Adrenal gland (tissue), 12 donors: Measurements from ENCODE around the gene CMTM3. TPM values are rescaled to one million over a fixed set of nuclear protein-coding genes. Genes with fewer than 3 reads are reported as not detected.

Source experiments
- DNase-seq, 7 donors: peaks; one replicate each; pipeline ENCODE4 v3.0.0-alpha.2; 2019 to 2020
- H3K27ac ChIP-seq, 5 donors: fragments of 200-600 bp; sonication (generic) in 4 of 5; 1 replicate in 3 of 5; 2 replicates in 2 of 5; pipeline versions ENCODE4 v1.5.1 to v1.8.0; 2016 to 2020; ENCODE audit warnings: mild to moderate bottlenecking in 1 of 5
- H3K27me3 ChIP-seq: fragments of 200-600 bp; 2 replicates; pipeline ENCODE4 v1.8.0; 2021
- H3K36me3 ChIP-seq, 2 donors: fragments of 200-600 bp; replicated peaks in 1 of 2; 1 replicate in 1 of 2; 2 replicates in 1 of 2; pipeline versions ENCODE4 v1.5.1 to v1.8.0; 2018 to 2022
- H3K4me1 ChIP-seq, 2 donors: fragments of 200-600 bp; replicated peaks in 1 of 2; 1 replicate in 1 of 2; 2 replicates in 1 of 2; pipeline versions ENCODE4 v1.5.1 to v1.8.0; 2018 to 2021
- H3K4me3 ChIP-seq, 4 donors: fragments of 200-600 bp; sonication (generic) in 3 of 4; one replicate each; pipeline ENCODE4 v1.5.1; 2016 to 2018
- H3K9me3 ChIP-seq, 3 donors: fragments of 200-600 bp; sonication (generic) in 1 of 3; replicated peaks in 1 of 3; 1 replicate in 2 of 3; 2 replicates in 1 of 3; pipeline versions ENCODE4 v1.5.1 to v1.8.0; 2016 to 2021
- POLR2A ChIP-seq, 2 donors: fragments of 450-650 bp; IDR thresholded peaks; one replicate each; pipeline ENCODE4 v1.6.1; 2017; ENCODE audit warnings: antibody characterized with exemption in 2 of 2, mild to moderate bottlenecking in 2 of 2, moderate library complexity in 1 of 2
- WGBS, 4 donors: extraction: QIAGEN DNeasy Blood & Tissue Kit in 2 of 4; methylation state at CpG; one replicate each; pipeline versions ENCODE4 v1.1.5 to v1.1.7; 2013 to 2017; 5-methylcytosine and 5-hydroxymethylcytosine counted together
- intact Hi-C, 2 donors: fragments of 100-400 bp; cut with DNase I; formaldehyde crosslinking; loops; one replicate each; pipeline versions ENCODE4 v1.14.1 to v1.15.0; 2022 to 2023
- polyA plus RNA-seq, 3 donors: library from polyadenylated mRNA; stranded (reverse); fragments of 200-250 nt in 2 of 3; fragments of 350-450 nt in 1 of 3; fragmentation: Illumina TruSeq in 1 of 3; extraction: RNeasy Lipid Tissue Mini Kit (QIAGEN cat#74804) in 1 of 3; gene quantifications; one replicate each; pipeline ENCODE4 v1.2.3, GENCODE V29; 2013 to 2014
- total RNA-seq, 9 donors: library from RNA; depleted of rRNA in 4 of 9; stranded (reverse); fragments of >200 nt in 4 of 9; fragments of 120-200 nt in 1 of 9; fragmentation: NEBNext Ultra II Directional in 1 of 9; extraction: Animal tissue kit (Norgen Biotek cat#: 25700) in 1 of 9; gene quantifications; one replicate each; pipeline versions ENCODE4 v1.1.0 to v1.2.4, GENCODE V29; 2013 to 2023
- TF ChIP-seq, protein P1 (sequence below), 6 experiments: fragments of 450-650 bp in 4 of 6; fragments of 200-600 bp in 2 of 6; sonication (generic) in 1 of 6; IDR thresholded peaks; 1 replicate in 5 of 6; 2 replicates in 1 of 6; pipeline versions ENCODE4 v1.5.1 to v1.8.0; 2016 to 2021; ENCODE audit warnings: antibody characterized with exemption in 6 of 6, mild to moderate bottlenecking in 2 of 6, moderate library complexity in 1 of 6
- donor health status: healthy with polysubstance abuse.
- donor health status: Bipolar disorder and iron deficiency.
- donor health status: DM: yes; HTN: yes; CAD: no.
- donor health status: DM: no; HTN: no; CAD: no.
- donor health status: DM: no; HTN: no; CAD: no.
- donor health status: DM: yes; HTN: yes; CAD: no.

The CMTM3 gene
- total and polyA plus RNA-seq, 12 donors, result 6.4 to 31.8 (median 24.6) TPM

DNA sequence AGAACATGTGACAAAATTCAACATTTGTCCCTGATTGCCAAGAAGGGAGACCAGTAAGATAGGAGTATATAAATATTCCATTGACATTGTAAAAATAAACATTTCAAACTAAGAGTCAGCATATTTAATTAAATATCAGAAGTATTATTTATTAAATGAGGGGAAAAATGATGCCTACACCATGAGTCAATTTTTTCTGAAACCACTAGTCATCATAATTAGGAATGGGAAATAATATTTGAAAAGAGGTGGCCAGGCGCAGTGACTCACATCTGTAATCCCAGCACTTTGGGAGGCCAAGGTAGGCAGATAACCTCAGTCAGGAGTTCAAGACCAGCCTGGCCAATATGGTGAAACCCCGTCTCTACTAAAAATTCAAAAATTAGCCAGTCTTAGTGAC, 36.1 kb upstream of the CMTM3 start:
- Histone ChIP-seq H3K27ac (no peak overlapping the region), H3K27me3 (no peaks in the 10 kb centered on the region), H3K4me1 (peaks cover 0 to 12% of the 10 kb centered on the region in 2 donors), H3K4me3 (no peak overlapping the region), H3K36me3 (peaks cover 0 to 20% of the 10 kb centered on the region in 2 donors), H3K9me3 (no peaks in the 10 kb centered on the region)
- intact Hi-C loops, result no loop called here
- no peak for DNase-seq
- TF ChIP-seq, protein P1, sequence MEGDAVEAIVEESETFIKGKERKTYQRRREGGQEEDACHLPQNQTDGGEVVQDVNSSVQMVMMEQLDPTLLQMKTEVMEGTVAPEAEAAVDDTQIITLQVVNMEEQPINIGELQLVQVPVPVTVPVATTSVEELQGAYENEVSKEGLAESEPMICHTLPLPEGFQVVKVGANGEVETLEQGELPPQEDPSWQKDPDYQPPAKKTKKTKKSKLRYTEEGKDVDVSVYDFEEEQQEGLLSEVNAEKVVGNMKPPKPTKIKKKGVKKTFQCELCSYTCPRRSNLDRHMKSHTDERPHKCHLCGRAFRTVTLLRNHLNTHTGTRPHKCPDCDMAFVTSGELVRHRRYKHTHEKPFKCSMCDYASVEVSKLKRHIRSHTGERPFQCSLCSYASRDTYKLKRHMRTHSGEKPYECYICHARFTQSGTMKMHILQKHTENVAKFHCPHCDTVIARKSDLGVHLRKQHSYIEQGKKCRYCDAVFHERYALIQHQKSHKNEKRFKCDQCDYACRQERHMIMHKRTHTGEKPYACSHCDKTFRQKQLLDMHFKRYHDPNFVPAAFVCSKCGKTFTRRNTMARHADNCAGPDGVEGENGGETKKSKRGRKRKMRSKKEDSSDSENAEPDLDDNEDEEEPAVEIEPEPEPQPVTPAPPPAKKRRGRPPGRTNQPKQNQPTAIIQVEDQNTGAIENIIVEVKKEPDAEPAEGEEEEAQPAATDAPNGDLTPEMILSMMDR (IDR thresholded peaks at IDR 0.05), result no peak
- TF ChIP-seq POLR2A (IDR thresholded peaks at IDR 0.05), result no peak
- 89 to 96% (median 91%) methylated on average over 2 of the region's 2 CpGs for WGBS, 4 donors

DNA sequence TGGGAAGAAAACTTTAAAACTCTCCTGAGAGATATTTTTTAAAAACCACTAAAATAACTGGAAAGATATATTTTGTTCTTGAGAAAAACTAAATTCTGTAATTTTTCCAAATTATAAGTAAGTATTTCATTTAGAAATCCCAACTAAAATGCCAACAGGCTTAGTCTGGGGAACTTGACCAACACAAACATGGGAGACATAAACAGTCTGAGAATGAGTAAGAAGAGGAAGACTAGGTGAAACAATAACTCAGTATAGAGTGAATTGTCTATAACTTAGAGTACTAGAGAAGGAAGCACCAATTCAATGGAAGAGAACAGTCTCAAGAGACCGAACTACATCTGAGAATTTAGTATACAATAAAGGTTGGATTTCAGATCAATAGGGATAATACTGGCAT, 35.4 kb upstream of the CMTM3 start:
- intact Hi-C loops, result no loop called here
- peak overlapping the region in 1 of 5 donors; percentile 4 for H3K27ac ChIP-seq
- peaks cover 0 to 12% of the 10 kb centered on the region in 2 donors for H3K4me1 ChIP-seq
- H3K27me3 ChIP-seq, result no peaks in the 10 kb centered on the region
- peaks cover 0 to 20% of the 10 kb centered on the region in 2 donors for H3K36me3 ChIP-seq
- no peak for DNase-seq
- no peak for TF ChIP-seq POLR2A (IDR thresholded peaks at IDR 0.05)
- TF ChIP-seq, protein P1 (IDR thresholded peaks at IDR 0.05), result no peak
- no peaks in the 10 kb centered on the region for H3K9me3 ChIP-seq
- no peak overlapping the region for H3K4me3 ChIP-seq
- WGBS, 4 donors, result 96 to 100% (median 98%) methylated on average over 1 of the region's 1 CpG

DNA sequence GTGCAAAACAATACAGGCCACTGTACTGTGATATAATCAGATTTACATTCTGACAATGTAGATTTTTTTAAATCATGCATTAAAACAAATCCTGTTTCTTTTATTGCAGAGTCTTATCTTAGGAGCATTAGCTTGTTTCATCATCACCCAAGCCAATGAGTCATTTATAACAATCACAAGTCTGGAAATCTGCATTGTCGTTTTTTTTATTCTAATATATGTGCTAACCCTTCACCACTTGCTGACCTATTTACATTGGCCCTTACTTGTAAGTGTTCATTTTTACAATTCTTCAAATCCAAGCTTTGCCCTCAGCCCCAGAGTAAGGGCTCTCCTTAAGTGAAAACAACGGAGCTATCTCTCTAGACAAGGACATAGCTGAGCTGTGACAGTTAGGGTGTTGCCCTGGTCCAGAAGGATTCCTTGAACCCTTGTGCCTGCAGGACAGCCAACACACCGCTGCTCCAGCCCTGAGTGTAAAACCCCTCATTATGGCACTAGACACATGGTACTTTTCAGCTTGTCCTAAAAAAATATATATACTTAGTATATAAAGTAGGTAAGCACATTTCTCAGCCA, 34.6 kb upstream of the CMTM3 start:
- intact Hi-C loops, result no loop called here
- Histone ChIP-seq H3K4me3 (no peak overlapping the region), H3K27me3 (no peaks in the 10 kb centered on the region), H3K36me3 (peaks cover 0 to 17% of the 10 kb centered on the region in 2 donors), H3K9me3 (no peaks in the 10 kb centered on the region), H3K4me1 (peaks cover 0 to 12% of the 10 kb centered on the region in 2 donors), H3K27ac (no peak overlapping the region)
- WGBS, 4 donors, result 24 to 49% (median 30%) methylated on average over 3 of the region's 3 CpGs
- TF ChIP-seq, protein P1 (IDR thresholded peaks at IDR 0.05), result no peak
- TF ChIP-seq POLR2A (IDR thresholded peaks at IDR 0.05), result no peak
- DNase-seq, result no peak

DNA sequence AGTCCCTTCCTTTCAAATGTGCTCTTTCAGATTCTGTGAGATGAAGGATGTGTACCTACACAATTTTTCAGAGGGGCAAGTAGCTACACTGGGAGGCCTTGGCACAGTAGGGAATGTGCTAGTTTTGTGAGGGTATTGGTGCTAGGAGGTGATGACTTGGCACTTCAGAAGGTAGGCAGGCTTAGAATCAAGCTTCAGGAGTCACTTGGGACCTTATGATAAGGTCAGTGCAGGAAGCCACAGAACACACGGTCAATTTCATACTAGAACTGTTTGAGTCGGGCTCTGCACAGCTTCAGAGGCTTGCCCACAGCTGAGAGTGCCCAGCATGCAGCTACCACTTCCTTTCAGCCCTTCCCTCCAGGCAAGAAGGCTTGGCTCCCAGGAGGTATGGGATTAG, 32.1 kb upstream of the CMTM3 start:
- H3K4me1 ChIP-seq, result peaks cover 0 to 12% of the 10 kb centered on the region in 2 donors
- WGBS, 4 donors, result 63 to 69% (median 65%) methylated on average over 2 of the region's 2 CpGs
- H3K4me3 ChIP-seq, result no peak overlapping the region
- no peak overlapping the region for H3K27ac ChIP-seq
- DNase-seq, result no peak
- no peaks in the 10 kb centered on the region for H3K9me3 ChIP-seq
- H3K27me3 ChIP-seq, result no peaks in the 10 kb centered on the region
- TF ChIP-seq, protein P1 (IDR thresholded peaks at IDR 0.05), result no peak
- TF ChIP-seq POLR2A (IDR thresholded peaks at IDR 0.05), result no peak
- intact Hi-C loops, result no loop called here
- H3K36me3 ChIP-seq, result no peaks in the 10 kb centered on the region
